Kasumi-1 (cell line): Measurements from ENCODE around the gene MAD1L1.

Source experiments
- DNase-seq, 2 experiments: peaks; one replicate each; lab custom pipeline; 2025; lab: John Stamatoyannopoulos, UW

The MAD1L1 gene

GRCh38 chr7:1913466-1914282 is 319.1 kb downstream of the MAD1L1 start:
- DNase-seq: no peak

GRCh38 chr7:1912593-1913465 is 319.9 kb downstream of the MAD1L1 start:
- DNase-seq: no peak

GRCh38 chr7:1911571-1911970 is 321.2 kb downstream of the MAD1L1 start:
- DNase-seq: no peak

- DNase-seq: no peak
Observed at GRCh38 chr7:1910827-1911226, 321.9 kb downstream of the MAD1L1 start.

GRCh38 chr7:1910081-1910685 is 322.6 kb downstream of the MAD1L1 start:
- DNase-seq: no peak

GRCh38 chr7:1909476-1909875 is 323.3 kb downstream of the MAD1L1 start:
- no peak for DNase-seq

GRCh38 chr7:1908823-1909420 is 323.8 kb downstream of the MAD1L1 start:
- DNase-seq: no peak

GRCh38 chr7:1907751-1908365 is 324.9 kb downstream of the MAD1L1 start:
- no peak for DNase-seq

- DNase-seq: no peak
Observed at GRCh38 chr7:1906988-1907745, 325.6 kb downstream of the MAD1L1 start.

- no peak for DNase-seq
Observed at GRCh38 chr7:1906087-1906830, 326.5 kb downstream of the MAD1L1 start.

GRCh38 chr7:1902231-1902855 is 330.4 kb downstream of the MAD1L1 start:
- no peak for DNase-seq

- no peak for DNase-seq
Observed at GRCh38 chr7:1901431-1902210, 331.1 kb downstream of the MAD1L1 start.

- DNase-seq: no peak
Observed at GRCh38 chr7:1900847-1901246, 331.9 kb downstream of the MAD1L1 start.

- no peak for DNase-seq
Observed at GRCh38 chr7:1899951-1900762, 332.6 kb downstream of the MAD1L1 start.

- DNase-seq: no peak
Observed at GRCh38 chr7:1899196-1899595, 333.5 kb downstream of the MAD1L1 start.

- no peak for DNase-seq
Observed at GRCh38 chr7:1898628-1899185, 334.0 kb downstream of the MAD1L1 start.

GRCh38 chr7:1897861-1898627 is 334.7 kb downstream of the MAD1L1 start:
- no peak for DNase-seq
